ENCODE results near the gene FIGNL1.

The FIGNL1 gene

DNA sequence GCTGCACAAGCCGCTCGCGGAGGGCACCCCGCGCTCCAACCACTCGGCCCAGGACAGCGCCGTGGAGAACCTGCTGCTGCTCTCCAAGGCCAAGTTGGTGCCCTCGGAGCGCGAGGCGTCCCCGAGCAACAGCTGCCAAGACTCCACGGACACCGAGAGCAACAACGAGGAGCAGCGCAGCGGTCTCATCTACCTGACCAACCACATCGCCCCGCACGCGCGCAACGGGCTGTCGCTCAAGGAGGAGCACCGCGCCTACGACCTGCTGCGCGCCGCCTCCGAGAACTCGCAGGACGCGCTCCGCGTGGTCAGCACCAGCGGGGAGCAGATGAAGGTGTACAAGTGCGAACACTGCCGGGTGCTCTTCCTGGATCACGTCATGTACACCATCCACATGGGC lies 50.0 kb downstream of the FIGNL1 start:
- H3K4me2 ChIP-seq: no peak overlapping the region
- H4K20me1 ChIP-seq: peaks cover 0 to 80% (median 24%) of the 10 kb centered on the region in 11 experiments; a peak in 13 of 22 replicates
- no peak overlapping the region for H3K9ac ChIP-seq
- no peaks in the 10 kb centered on the region for H3K27me3 ChIP-seq
- H3K27ac ChIP-seq: no peak overlapping the region
- TF ChIP-seq Cebpa-rat (IDR thresholded peaks at IDR 0.05): no peak
- peaks cover 23 to 60% (median 39%) of the 10 kb centered on the region in 10 experiments for H3K4me1 ChIP-seq
- peaks cover 64 to 99% (median 88%) of the 10 kb centered on the region in 11 experiments for H3K36me3 ChIP-seq
- H3K4me3 ChIP-seq: no peak overlapping the region
- peaks cover 0 to 10% (median 5%) of the 10 kb centered on the region in 11 experiments; a peak in 9 of 22 replicates for H3K9me3 ChIP-seq (replicated peaks in 1 of 11)

- H3K9ac ChIP-seq: no peak overlapping the region
- H3K27me3 ChIP-seq: no peaks in the 10 kb centered on the region
- H3K36me3 ChIP-seq: peaks cover 66 to 100% (median 90%) of the 10 kb centered on the region in 11 experiments
- peaks cover 0 to 13% (median 6%) of the 10 kb centered on the region in 11 experiments; a peak in 10 of 22 replicates for H3K9me3 ChIP-seq (replicated peaks in 1 of 11)
- no peak overlapping the region for H3K4me2 ChIP-seq
- H3K27ac ChIP-seq: no peak overlapping the region
- peaks cover 19 to 60% (median 37%) of the 10 kb centered on the region in 10 experiments for H3K4me1 ChIP-seq
- TF ChIP-seq Cebpa-rat (IDR thresholded peaks at IDR 0.05): no peak
- H3K4me3 ChIP-seq: no peak overlapping the region
- H4K20me1 ChIP-seq: peaks cover 0 to 76% (median 24%) of the 10 kb centered on the region in 11 experiments; a peak in 13 of 22 replicates
These were observed 50.5 kb downstream of the FIGNL1 start for GRCh38 chr7:50399635-50400034.

DNA sequence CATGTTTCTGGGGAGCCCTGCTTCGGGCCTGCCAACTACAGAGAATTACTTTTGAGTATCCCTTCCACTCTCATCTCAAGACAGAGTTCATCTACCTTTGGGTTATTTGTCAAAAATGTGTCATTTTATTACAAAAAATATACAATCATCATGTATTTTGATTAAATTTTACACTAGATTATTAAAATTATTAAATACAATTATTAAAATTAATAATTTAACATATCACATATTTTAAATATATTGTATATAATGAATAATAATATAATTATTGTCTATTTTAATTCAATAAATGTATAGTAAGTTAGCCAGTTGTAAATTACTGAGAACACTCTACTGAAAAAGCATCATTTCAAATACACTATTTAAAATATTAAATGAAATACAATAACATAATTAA lies 50.9 kb downstream of the FIGNL1 start:
- no peak overlapping the region for H3K9ac ChIP-seq
- peaks cover 0 to 75% (median 24%) of the 10 kb centered on the region in 11 experiments; a peak in 13 of 22 replicates for H4K20me1 ChIP-seq
- H3K9me3 ChIP-seq (replicated peaks in 1 of 11): peaks cover 0 to 17% (median 10%) of the 10 kb centered on the region in 11 experiments; a peak in 10 of 22 replicates
- H3K4me1 ChIP-seq: peaks cover 19 to 60% (median 37%) of the 10 kb centered on the region in 10 experiments
- no peak for TF ChIP-seq Cebpa-rat (IDR thresholded peaks at IDR 0.05)
- no peak overlapping the region for H3K4me2 ChIP-seq
- H3K36me3 ChIP-seq: peaks cover 70 to 100% (median 91%) of the 10 kb centered on the region in 11 experiments
- H3K27me3 ChIP-seq: no peaks in the 10 kb centered on the region
- no peak overlapping the region for H3K27ac ChIP-seq
- no peak overlapping the region for H3K4me3 ChIP-seq

DNA sequence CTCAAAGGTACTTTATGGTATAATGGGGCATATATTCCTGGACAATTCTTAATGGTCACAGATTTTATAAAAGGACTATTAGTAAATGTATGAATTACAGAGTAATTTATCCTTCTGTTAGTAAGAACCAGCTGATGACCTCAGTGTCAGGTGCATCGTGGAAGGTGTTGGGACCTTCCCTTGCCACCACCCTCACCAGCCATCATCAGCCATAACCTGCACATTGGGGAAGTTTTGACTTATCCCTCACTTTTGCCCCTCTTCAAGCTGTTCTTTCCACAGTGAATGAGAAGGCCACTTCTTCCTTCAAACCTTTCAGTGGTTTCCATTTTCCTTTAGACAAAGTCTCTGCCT lies 52.2 kb downstream of the FIGNL1 start:
- Histone ChIP-seq H3K27ac (no peak overlapping the region), H3K4me3 (no peak overlapping the region), H3K4me2 (peak overlapping the region in 2 of 11 experiments; percentile 56 to 69; a peak in 3 of 22 replicates), H3K9me3 (replicated peaks in 1 of 11) (peaks cover 0 to 18% (median 10%) of the 10 kb centered on the region in 11 experiments; a peak in 10 of 22 replicates), H4K20me1 (peaks cover 0 to 77% (median 27%) of the 10 kb centered on the region in 11 experiments; a peak in 15 of 22 replicates), H3K36me3 (peaks cover 77 to 100% (median 92%) of the 10 kb centered on the region in 11 experiments), H3K9ac (no peak overlapping the region), H3K4me1 (peaks cover 30 to 60% (median 48%) of the 10 kb centered on the region in 10 experiments), H3K27me3 (no peaks in the 10 kb centered on the region)
- no peak for TF ChIP-seq Cebpa-rat (IDR thresholded peaks at IDR 0.05)

GRCh38 chr7:50397320-50397970 lies 52.7 kb downstream of the FIGNL1 start:
- peak overlapping the region in 7 of 11 experiments; percentile 12 to 72 (median 56); a peak in 10 of 22 replicates for H3K4me2 ChIP-seq

DNA sequence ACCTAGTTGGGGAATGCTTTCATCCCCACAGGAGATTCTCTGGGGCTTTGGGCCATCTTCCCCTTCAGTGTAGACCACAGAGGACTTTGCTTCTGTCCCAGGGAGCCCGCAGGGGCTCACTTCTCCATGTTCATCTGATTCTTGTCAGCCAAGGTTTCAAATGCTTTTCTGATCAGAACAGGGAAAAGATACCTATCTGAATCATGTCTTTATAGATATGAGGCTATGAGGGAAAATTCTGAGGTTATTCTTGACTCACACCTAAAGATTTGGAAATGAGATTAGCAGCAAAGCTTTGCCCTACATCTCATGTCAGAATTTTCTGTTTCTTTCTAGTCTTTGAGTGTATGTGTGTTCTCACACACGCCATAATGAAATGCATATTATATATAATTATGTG lies 53.3 kb downstream of the FIGNL1 start:
- H3K36me3 ChIP-seq: peaks cover 77 to 100% (median 92%) of the 10 kb centered on the region in 11 experiments
- TF ChIP-seq Cebpa-rat (IDR thresholded peaks at IDR 0.05): no peak
- H3K4me2 ChIP-seq: peak overlapping the region; percentile 31 to 83 (median 56)
- peaks cover 0 to 18% (median 10%) of the 10 kb centered on the region in 11 experiments; a peak in 10 of 22 replicates for H3K9me3 ChIP-seq (replicated peaks in 1 of 11)
- no peaks in the 10 kb centered on the region for H3K27me3 ChIP-seq
- H3K4me1 ChIP-seq: peaks cover 41 to 66% (median 59%) of the 10 kb centered on the region in 10 experiments
- H4K20me1 ChIP-seq: peaks cover 0 to 77% (median 22%) of the 10 kb centered on the region in 11 experiments; a peak in 15 of 22 replicates
- no peak overlapping the region; a peak in 1 of 22 replicates for H3K9ac ChIP-seq
- H3K4me3 ChIP-seq: no peak overlapping the region
- H3K27ac ChIP-seq: peak overlapping the region in 2 of 11 experiments; percentile 4 to 41; a peak in 3 of 22 replicates

More at GRCh38 chr7:50397320-50397970, 52.7 kb downstream of the FIGNL1 start:
- TF ChIP-seq Cebpa-rat (IDR thresholded peaks at IDR 0.05): no peak
- H3K27me3 ChIP-seq: no peaks in the 10 kb centered on the region
- H3K9me3 ChIP-seq (replicated peaks in 1 of 11): peaks cover 0 to 18% (median 10%) of the 10 kb centered on the region in 11 experiments; a peak in 10 of 22 replicates
- H3K9ac ChIP-seq: no peak overlapping the region; a peak in 1 of 22 replicates
- H3K4me3 ChIP-seq: no peak overlapping the region
- H3K36me3 ChIP-seq: peaks cover 77 to 100% (median 92%) of the 10 kb centered on the region in 11 experiments
- no peak overlapping the region for H3K27ac ChIP-seq
- H4K20me1 ChIP-seq: peaks cover 0 to 77% (median 27%) of the 10 kb centered on the region in 11 experiments; a peak in 15 of 22 replicates
- peaks cover 35 to 60% (median 53%) of the 10 kb centered on the region in 10 experiments for H3K4me1 ChIP-seq

DNA sequence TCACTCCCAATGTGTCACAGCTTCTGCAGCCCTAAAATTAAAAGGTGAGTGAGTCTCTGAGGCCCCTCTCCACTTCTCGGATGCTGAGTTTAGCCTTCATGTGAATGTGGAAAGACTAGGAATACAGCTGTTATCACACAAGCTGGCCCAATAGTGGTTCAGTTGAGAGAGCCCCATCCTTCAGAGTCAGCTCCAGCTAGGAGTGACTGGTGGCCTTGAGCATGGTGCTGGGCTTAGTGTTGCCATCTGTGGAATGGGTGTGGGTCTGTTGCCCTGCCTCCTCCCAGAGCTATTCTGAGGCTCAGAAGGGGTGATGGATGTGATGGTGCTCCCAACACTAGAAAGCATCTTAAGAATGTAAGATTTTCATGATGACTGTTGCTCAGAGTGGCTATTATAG lies 55.8 kb downstream of the FIGNL1 start:
- H3K4me3 ChIP-seq: 0 out of 20 replicates have a peak overlapping the region, but pooled peaks of 1 of the 10 experiments have one; percentile 8
- H3K4me2 ChIP-seq: peak overlapping the region; percentile 73 to 97 (median 85)
- peaks cover 55 to 91% (median 80%) of the 10 kb centered on the region in 10 experiments for H3K4me1 ChIP-seq
- H4K20me1 ChIP-seq: peaks cover 0 to 73% (median 20%) of the 10 kb centered on the region in 11 experiments; a peak in 14 of 22 replicates
- H3K36me3 ChIP-seq: peaks cover 77 to 100% (median 92%) of the 10 kb centered on the region in 11 experiments
- no peaks in the 10 kb centered on the region for H3K27me3 ChIP-seq
- peak overlapping the region in 5 of 11 experiments; percentile 24 to 68 (median 50); a peak in 7 of 22 replicates for H3K27ac ChIP-seq
- H3K9ac ChIP-seq: no peak overlapping the region
- peaks cover 0 to 18% (median 10%) of the 10 kb centered on the region in 11 experiments; a peak in 10 of 22 replicates for H3K9me3 ChIP-seq (replicated peaks in 1 of 11)
- no peak for TF ChIP-seq Cebpa-rat (IDR thresholded peaks at IDR 0.05)

Data from BLaER1 treated with 17β-estradiol and CSF1 and Interleukin-3, amounts not matched to agents 10 nM and 100 nM (cell line).